ENCODE results near the gene MARK3.

GRCh38 chr14:103463851-103464250, 78.6 kb downstream of the MARK3 start:
- TF ChIP-seq, protein P1, sequence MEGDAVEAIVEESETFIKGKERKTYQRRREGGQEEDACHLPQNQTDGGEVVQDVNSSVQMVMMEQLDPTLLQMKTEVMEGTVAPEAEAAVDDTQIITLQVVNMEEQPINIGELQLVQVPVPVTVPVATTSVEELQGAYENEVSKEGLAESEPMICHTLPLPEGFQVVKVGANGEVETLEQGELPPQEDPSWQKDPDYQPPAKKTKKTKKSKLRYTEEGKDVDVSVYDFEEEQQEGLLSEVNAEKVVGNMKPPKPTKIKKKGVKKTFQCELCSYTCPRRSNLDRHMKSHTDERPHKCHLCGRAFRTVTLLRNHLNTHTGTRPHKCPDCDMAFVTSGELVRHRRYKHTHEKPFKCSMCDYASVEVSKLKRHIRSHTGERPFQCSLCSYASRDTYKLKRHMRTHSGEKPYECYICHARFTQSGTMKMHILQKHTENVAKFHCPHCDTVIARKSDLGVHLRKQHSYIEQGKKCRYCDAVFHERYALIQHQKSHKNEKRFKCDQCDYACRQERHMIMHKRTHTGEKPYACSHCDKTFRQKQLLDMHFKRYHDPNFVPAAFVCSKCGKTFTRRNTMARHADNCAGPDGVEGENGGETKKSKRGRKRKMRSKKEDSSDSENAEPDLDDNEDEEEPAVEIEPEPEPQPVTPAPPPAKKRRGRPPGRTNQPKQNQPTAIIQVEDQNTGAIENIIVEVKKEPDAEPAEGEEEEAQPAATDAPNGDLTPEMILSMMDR (IDR thresholded peaks at IDR 0.05): no peak
- no peak for TF ChIP-seq POLR2A (IDR thresholded peaks at IDR 0.05)

All from lower leg skin (tissue), 3 donors.